LNCaP clone FGC (cell line): Measurements from ENCODE around the gene POLRMT.

ENCODE experiments used
- DNase-seq: peaks from one replicate; pipeline ENCODE4 v3.0.0-alpha.2; 2011; ENCODE audit warnings: low read depth
- H3K4me3 ChIP-seq: 2 replicates; pipeline ENCODE4 v1.5.1; 2011; ENCODE audit warnings: mild to moderate bottlenecking, low read depth, low read length, control low read depth
- TF ChIP-seq, protein P1 (sequence below): IDR thresholded peaks from 2 replicates; pipeline ENCODE4 v1.5.1; 2012; ENCODE audit warnings: mild to moderate bottlenecking; ENCODE audit not compliant: control insufficient read depth, insufficient read depth; ENCODE audit errors: extremely low read depth

Gene POLRMT

DNA sequence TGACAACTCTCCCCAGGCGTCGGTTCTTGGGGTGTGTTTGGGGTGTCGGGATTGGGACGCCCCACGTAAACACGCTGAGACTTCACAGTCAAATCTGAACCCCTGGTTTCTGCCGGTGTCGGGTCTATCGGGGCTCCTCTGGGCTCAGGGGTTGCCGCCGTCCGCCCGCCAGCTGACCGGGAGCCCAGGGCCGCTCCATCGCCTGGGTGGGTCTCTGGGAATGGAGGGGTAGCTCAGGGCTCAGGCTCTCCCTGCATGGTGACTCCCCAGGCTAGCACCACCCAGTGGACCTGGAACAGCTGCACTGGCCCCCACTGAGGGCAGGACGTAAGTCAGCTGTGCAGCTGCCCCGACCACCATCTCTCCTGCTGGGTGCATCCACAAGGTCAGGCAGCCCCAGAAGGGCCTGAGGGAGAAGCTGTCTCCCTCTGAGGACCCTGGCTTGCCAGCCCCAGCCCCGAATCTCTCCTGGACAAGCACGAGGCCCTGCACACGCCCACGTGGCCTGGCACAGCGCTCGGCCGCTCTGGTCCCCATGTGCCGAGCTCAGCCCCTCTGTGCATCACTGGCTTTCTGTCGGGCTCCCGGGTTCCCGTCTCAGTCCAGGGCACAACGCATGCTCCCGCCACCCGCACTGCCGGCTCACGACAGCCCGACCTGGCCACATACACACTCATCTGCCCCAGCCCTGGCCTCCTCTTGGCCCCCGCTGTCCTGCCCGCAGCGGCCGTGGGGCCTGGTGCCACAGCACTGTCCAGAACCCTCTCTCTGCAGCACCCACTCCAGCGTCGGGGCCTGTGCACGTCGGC, 23.6 kb upstream of the POLRMT start:
- TF ChIP-seq, protein P1, sequence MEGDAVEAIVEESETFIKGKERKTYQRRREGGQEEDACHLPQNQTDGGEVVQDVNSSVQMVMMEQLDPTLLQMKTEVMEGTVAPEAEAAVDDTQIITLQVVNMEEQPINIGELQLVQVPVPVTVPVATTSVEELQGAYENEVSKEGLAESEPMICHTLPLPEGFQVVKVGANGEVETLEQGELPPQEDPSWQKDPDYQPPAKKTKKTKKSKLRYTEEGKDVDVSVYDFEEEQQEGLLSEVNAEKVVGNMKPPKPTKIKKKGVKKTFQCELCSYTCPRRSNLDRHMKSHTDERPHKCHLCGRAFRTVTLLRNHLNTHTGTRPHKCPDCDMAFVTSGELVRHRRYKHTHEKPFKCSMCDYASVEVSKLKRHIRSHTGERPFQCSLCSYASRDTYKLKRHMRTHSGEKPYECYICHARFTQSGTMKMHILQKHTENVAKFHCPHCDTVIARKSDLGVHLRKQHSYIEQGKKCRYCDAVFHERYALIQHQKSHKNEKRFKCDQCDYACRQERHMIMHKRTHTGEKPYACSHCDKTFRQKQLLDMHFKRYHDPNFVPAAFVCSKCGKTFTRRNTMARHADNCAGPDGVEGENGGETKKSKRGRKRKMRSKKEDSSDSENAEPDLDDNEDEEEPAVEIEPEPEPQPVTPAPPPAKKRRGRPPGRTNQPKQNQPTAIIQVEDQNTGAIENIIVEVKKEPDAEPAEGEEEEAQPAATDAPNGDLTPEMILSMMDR, result no peak
- no peak overlapping the region for H3K4me3 ChIP-seq
- no peak for DNase-seq

DNA sequence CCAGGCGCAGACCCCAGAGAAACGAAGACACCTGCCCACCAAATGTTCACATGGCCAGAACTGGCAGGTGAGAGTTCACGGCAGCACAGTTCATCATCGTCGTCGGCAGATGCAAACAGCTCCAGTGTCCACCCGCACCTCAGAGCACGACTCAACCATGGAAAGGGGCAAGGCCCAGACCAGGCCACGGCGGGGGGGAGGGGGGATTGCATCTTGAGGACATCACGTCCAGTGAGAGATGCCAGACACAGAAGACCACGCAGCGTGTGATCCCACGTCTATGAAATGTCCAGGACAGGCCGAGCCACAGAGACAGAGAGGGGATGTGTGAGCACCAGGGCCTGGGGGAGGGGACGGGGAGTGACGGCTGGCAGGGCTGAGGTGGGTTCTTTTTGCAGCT, 22.4 kb upstream of the POLRMT start:
- TF ChIP-seq, protein P1, result no peak
- no peak overlapping the region for H3K4me3 ChIP-seq
- no peak for DNase-seq

DNA sequence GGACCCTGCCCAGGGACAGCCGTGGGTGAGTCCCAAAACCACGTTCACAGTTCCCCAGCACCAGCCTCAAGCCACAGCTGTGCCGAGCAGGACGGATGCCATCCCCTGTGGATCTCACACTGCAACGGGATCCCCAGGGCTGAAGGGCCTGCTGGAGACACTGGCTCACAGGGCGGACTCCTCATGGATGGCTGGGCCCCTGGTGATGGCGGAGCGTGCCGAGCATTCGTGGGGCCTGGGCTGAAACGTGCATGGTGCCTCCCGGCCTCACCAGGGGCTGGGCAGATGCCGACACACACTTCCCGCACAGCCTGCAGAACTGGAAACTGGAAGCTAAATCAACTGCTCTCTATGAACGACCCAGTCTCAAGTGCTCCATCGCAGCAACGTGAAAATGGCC, 20.1 kb upstream of the POLRMT start:
- TF ChIP-seq, protein P1, result no peak
- no peak overlapping the region for H3K4me3 ChIP-seq
- no peak for DNase-seq

DNA sequence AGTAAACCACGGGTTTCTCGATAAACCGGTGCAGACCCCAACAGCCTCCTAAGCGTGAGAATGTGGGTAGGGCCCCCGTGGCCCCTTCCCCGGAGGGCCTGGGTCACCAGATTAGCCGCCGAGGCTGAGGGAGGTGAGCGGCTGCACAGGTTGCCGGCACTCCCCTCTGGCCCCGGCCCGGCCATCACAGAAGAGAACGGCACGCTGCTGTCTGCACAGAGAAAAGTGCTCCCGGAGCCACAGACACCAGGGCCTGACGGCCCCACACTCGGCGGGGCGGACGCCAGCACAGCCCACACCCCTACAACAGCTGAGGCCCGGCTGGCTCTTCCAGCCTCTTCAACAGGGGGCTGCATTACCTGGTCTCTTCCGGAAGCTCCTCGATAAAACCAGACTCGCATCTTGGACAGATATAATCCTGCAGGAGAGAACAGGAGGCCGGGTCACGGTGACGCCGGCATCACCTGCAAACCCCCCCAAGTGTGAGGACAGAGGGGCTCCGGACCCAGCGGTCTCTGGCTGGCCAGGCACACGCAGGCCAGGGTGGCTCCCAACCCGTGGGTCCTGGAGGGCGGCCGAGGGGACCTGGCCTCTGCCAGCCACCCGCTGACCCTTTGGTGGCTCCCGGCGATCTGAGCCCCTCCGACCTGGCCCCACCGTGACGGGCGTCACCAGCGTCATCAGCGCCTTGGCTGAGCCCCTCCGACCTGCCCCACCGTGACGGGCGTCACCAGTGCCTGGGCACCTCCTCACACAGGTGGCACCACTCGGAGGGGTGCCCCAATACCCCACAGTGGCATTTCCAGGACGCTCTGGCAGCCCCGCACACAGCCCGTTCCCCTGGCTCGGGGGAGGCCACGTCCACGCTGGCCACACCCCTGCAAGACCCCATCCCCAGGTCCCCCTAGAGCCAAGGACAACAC, 19.4 kb upstream of the POLRMT start:
- no peak for DNase-seq
- TF ChIP-seq, protein P1, result no peak
- H3K4me3 ChIP-seq, result no peak overlapping the region

DNA sequence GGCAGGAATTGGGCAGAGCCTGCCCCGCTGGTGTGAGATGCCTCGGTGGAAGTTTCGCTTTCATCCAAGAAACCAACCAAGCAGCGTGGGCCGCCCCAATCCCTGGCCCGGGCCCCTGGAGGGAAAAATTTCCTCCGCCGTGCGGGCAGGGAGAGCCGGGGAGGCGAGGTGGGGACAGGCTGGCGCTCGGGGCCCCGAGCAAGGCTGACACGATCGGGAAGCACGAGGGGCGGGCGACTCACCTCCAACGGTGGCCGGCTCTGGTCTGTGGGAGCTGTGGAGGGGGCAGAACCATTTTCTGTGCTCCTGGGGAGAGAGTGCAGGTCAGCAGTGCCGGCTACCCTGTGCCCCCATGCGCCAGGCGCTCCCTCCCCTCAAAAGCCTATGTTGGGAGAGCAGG, 18.7 kb upstream of the POLRMT start:
- DNase-seq, result no peak
- TF ChIP-seq, protein P1, result no peak
- H3K4me3 ChIP-seq, result no peak overlapping the region

DNA sequence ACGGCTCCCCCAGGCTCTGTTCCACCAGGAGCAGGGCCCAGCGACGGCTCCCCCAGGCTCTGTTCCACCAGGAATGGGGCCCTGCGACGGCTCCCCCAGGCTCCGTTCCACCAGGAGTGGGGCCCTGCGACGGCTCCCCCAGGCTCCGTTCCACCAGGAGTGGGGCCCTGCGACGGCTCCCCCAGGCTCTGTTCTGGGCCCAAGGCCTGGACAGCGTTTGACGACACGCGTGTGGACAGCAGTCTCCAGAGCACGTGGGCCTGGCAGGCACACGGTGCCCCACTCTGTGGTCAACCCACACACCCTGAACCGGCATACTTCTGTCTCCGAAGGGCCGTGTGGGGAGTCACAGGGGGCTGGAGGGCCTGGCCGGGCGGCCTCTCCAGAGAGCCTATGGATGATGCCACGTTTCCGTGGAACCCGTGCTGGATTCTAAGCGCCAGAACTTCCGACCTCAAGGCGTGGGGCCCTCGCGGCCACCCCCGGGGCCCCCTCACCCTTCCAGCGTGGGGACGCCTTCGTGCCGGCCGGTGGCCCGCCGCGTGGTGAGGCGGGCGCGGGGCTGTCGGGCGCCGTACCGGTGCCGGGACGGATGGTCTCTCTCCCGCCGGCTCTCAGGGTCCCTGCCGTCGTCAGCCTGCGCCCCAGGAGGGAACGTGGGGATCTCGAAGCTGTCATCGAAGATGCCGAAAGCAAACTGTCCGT, 17.9 kb upstream of the POLRMT start:
- TF ChIP-seq, protein P1, result no peak
- H3K4me3 ChIP-seq, result no peak overlapping the region
- no peak for DNase-seq
